AG04449 (cell line): ENCODE measurements around the gene DIP2A.
"Not testable (repeated sequence)": the region's sequence is repeated elsewhere in the genome, so short reads cannot be mapped to it uniquely, and the experiment has no call there.

Experiments used
- CTCF ChIA-PET: fragments of 350-600 bp; formaldehyde crosslinking; extraction: SDS; loops from one replicate; lab custom pipeline; 2021; ENCODE audit warnings: antibody characterized with exemption; lab: Yijun Ruan, JAX
- POLR2A ChIA-PET: fragments of 400-600, 350-600 bp; formaldehyde crosslinking; extraction: SDS; loops from one replicate; lab custom pipeline; 2020; ENCODE audit warnings: antibody characterized with exemption, inconsistent platforms; lab: Yijun Ruan, JAX
- DNase-seq: peaks from one replicate; pipeline ENCODE4 v3.0.0-alpha.2; 2010; ENCODE audit warnings: low read depth, low spot score
- H3K4me3 ChIP-seq: 2 replicates; pipeline ENCODE4 v1.5.1; 2011; ENCODE audit warnings: low read depth, mild to moderate bottlenecking, control low read depth, low read length
- CTCF ChIP-seq: IDR thresholded peaks from one replicate; pipeline ENCODE4 v1.5.1; 2011; ENCODE audit warnings: mild to moderate bottlenecking, moderate library complexity, low read length, control low read depth, inconsistent platforms; ENCODE audit not compliant: insufficient read depth; ENCODE audit errors: missing control alignments

DIP2A gene

GRCh38 chr21:46429754-46430681 is 28.7 kb upstream of the DIP2A start:
- no peak for DNase-seq
- no peak overlapping the region for H3K4me3 ChIP-seq
- ChIA-PET CTCF (no interaction called here), POLR2A (no interaction called here)
- TF ChIP-seq CTCF = no peak

GRCh38 chr21:46431448-46431847 is 27.2 kb upstream of the DIP2A start:
- no peak for DNase-seq
- ChIA-PET CTCF (no interaction called here), POLR2A (no interaction called here)
- H3K4me3 ChIP-seq = no peak overlapping the region
- no peak for TF ChIP-seq CTCF

GRCh38 chr21:46431884-46432488 is 26.7 kb upstream of the DIP2A start:
- H3K4me3 ChIP-seq = no peak overlapping the region
- TF ChIP-seq CTCF = no peak
- ChIA-PET POLR2A (no interaction called here), CTCF (no interaction called here)
- DNase-seq = no peak

GRCh38 chr21:46433116-46433515 is 25.6 kb upstream of the DIP2A start:
- H3K4me3 ChIP-seq, POLR2A ChIA-PET, CTCF ChIA-PET, DNase-seq: not testable (repeated sequence)

- ChIA-PET CTCF (no interaction called here), POLR2A (no interaction called here)
- H3K4me3 ChIP-seq = no peak overlapping the region
- no peak for DNase-seq
- TF ChIP-seq CTCF = no peak
These were observed 24.3 kb upstream of the DIP2A start for GRCh38 chr21:46434322-46434958.

GRCh38 chr21:46435786-46436227 is 22.9 kb upstream of the DIP2A start:
- H3K4me3 ChIP-seq = no peak overlapping the region
- no peak for TF ChIP-seq CTCF
- DNase-seq = no peak
- ChIA-PET POLR2A (no interaction called here), CTCF (no interaction called here)
